GM12875 (cell line): ENCODE measurements around the gene TMEM178B.

Source experiments
- H3K4me3 ChIP-seq: one replicate; pipeline ENCODE4 v1.5.1; 2011; ENCODE audit warnings: low read depth, low read length, control low read depth
- CTCF ChIP-seq: IDR thresholded peaks from 2 replicates; pipeline ENCODE4 v1.5.1; 2011; ENCODE audit warnings: low read depth, mild to moderate bottlenecking, control low read depth, inconsistent platforms, low read length, moderate library complexity, borderline replicate concordance; ENCODE audit not compliant: insufficient read depth

The TMEM178B gene

GRCh38 chr7:141360416-141360760 lies 286.5 kb downstream of the TMEM178B start:
- no peak for TF ChIP-seq CTCF
- no peak overlapping the region for H3K4me3 ChIP-seq

DNA sequence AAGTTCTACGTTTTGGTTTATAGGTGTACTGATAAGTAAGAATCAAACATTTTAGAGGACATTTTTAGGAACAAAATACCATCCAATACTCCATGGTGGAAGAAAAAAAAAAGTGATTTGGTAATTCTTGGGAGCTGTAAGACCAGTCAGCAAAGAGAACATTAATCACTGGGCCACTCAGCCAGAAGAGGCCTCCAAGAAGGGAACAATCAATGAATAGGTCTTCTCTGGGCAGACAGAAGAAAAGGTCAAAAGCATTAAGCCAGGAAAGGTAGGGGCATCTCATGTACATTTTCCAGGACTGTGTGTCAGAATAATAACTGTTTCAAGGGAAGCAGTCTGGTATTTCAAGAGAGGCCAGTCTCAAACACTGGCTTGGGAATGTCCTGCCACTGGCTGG lies 286.9 kb downstream of the TMEM178B start:
- no peak overlapping the region for H3K4me3 ChIP-seq
- no peak for TF ChIP-seq CTCF

DNA sequence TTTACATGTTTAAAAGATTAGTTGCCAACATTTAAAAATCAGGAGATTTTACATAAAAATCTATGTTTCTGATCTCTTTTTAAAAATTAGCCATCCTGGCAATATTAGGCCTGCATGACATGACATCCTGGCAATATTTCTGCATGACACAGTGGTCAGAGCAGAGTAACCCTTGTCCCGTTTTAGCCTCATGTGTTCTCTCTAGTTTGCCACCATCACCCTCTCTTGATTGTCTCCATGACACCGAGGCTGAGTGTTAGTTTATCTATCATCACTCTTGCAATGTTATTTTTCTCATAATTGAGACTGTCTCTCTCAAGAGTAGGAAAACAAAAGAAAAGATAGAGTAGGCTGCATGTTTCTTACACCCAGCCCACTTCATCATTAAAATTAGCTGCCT lies 287.6 kb downstream of the TMEM178B start:
- no peak overlapping the region for H3K4me3 ChIP-seq
- no peak for TF ChIP-seq CTCF

DNA sequence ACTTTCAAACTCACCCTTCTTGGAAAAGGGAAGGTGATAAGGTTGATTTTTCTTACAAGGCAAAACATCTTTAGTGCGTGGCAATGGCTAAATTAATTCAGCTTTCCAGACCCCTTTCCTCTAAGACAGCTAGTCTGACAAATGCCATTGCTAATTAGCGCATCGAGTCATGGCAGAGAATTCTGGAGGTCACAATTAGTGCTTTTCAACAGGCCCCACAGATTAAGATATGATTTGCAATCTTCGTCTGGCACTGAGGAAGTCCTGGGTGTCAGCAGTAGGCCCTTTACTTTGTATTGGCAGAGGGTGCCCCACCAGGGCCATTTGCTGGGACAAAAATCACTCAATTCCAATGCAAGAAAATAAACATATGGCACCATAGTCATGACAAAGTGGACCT lies 288.1 kb downstream of the TMEM178B start:
- TF ChIP-seq CTCF, result no peak
- no peak overlapping the region for H3K4me3 ChIP-seq

DNA sequence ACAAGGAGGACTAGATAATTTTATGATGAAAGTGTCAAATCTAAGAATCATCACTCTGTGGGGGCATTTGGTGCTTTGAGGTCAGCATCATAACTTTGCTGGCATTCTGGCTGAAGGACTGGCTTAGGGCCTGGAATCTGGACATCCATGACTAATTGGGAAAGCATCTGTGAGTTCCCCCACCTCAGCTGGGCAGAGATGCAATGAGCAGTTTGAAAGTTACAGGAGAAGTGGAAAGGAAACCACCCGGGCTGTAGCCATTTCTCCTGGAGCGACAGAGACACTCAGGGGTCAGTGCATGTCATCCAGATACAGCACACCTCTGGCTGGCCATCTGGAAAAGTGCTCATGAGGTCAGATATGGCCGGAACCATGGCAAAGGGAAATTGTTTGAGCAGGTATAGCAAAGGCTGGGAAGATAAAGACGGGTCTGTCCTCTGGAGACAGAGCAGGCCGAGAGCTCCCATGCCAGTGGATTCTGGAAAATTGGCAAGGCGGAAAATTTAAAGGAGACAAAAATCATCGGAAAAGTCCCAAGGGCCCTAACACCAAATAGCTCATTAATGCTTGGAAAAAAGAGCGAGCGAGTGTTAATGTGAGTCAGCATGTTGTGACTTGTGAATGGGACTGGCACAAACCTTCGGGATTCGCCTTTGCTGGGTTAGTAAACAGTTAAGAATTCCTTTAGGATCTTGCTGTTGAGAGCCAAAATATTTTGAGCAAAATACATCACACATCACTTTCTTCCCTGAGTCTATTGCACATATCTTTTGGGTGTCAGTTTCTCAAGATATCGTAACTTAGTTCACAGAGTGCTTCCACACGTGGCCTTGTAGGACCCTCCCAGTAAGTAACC lies 288.9 kb downstream of the TMEM178B start:
- TF ChIP-seq CTCF, result no peak
- H3K4me3 ChIP-seq, result no peak overlapping the region

DNA sequence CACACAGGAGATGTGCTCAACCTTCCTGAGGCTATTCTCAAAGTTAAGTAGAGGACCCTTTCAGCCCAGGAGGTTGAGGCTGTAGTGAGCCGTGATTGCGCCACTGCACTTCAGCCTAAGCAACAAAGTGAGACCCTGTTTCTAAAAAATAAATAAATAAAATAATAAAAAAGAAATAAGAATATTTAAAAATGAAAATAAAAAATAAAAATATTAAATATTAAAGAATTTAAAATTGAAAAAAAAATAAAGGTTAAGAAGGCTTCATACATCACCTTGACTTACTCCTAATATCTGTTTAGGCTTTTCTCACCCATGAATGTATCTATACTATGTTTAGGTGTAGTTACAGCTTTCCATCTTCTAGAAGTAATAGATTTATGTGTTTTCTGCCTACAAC lies 289.9 kb downstream of the TMEM178B start:
- no peak for TF ChIP-seq CTCF
- H3K4me3 ChIP-seq, result no peak overlapping the region

DNA sequence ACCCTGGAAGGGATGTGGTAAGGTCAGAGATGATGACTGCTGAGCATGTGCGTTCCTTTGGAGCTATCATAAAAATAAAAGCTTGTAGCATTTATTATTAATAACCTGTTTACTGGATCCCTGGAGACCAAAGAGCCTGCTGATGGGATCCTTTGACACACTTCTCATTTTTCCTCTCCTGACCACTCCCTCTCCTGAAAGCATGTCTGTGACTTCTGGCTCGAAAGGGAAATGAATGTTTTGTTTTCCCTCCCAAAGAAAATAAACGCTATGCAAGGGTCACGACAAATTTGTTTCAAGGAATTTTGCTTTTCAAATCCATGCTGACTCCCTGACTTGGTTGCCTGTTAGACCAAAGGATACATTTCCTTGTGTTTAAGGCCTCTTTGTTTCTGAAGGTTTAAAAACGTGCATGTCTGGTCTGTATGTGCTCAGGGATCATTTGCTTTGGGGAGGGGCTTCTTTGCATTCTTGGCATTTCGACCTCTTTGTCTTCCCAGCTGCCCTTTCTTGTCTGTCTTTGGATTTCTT lies 292.3 kb downstream of the TMEM178B start:
- no peak for TF ChIP-seq CTCF
- H3K4me3 ChIP-seq, result no peak overlapping the region
